Tibial nerve (tissue), 4 donors: ENCODE data around the gene AARSD1. TPM values are rescaled to one million over a fixed set of nuclear protein-coding genes. Genes with fewer than 3 reads are reported as not detected.
A peak's percentile ranks its signal among the peaks of the same experiment; 100 is the strongest.
"Not testable (repeated sequence)": the region's sequence is repeated elsewhere in the genome, so short reads cannot be mapped to it uniquely, and the experiment has no call there.

ENCODE experiments used
- DNase-seq, 2 donors: peaks; one replicate each; pipeline ENCODE4 v3.0.0-alpha.2; 2019; ENCODE audit warnings: low spot score in 2 of 2
- H3K27ac ChIP-seq, 4 donors: fragments of 200-600 bp; sonication (generic) in 3 of 4; one replicate each; pipeline ENCODE4 v1.5.1; 2017 to 2019; ENCODE audit warnings: mild to moderate bottlenecking in 1 of 4
- H3K27me3 ChIP-seq, 2 donors: fragments of 200-600 bp; sonication (generic) in 1 of 2; one replicate each; pipeline versions ENCODE4 v1.5.1 to v1.6.0; 2017 to 2019
- H3K36me3 ChIP-seq, 3 donors: fragments of 200-600 bp; sonication (generic); one replicate each; pipeline ENCODE4 v1.5.1; 2018 to 2019
- H3K4me1 ChIP-seq, 4 donors: fragments of 200-600 bp; sonication (generic) in 3 of 4; one replicate each; pipeline ENCODE4 v1.5.1; 2017 to 2019
- H3K4me3 ChIP-seq, 4 donors: fragments of 200-600 bp; sonication (generic) in 3 of 4; one replicate each; pipeline ENCODE4 v1.5.1; 2017 to 2019; ENCODE audit warnings: mild to moderate bottlenecking in 1 of 4, moderate library complexity in 1 of 4
- H3K9me3 ChIP-seq, 4 donors: fragments of 200-600 bp; sonication (generic) in 3 of 4; one replicate each; pipeline ENCODE4 v1.5.1; 2017 to 2019
- EP300 ChIP-seq, 2 donors: sonication (generic); formaldehyde crosslinking; IDR thresholded peaks; one replicate each; pipeline ENCODE4 v1.6.1; 2017; ENCODE audit warnings: antibody characterized with exemption in 2 of 2, mild to moderate bottlenecking in 1 of 2
- POLR2A ChIP-seq, 2 donors: fragments of 450-650 bp; IDR thresholded peaks; one replicate each; pipeline ENCODE4 v1.6.1; 2017; ENCODE audit warnings: antibody characterized with exemption in 2 of 2, mild to moderate bottlenecking in 2 of 2, moderate library complexity in 2 of 2
- WGBS, 2 donors: methylation state at CpG; one replicate each; pipeline ENCODE4 v1.1.5; 2018; 5-methylcytosine and 5-hydroxymethylcytosine counted together
- total RNA-seq, 4 donors: library from RNA; depleted of rRNA; stranded (reverse); fragments of >200 nt; gene quantifications; one replicate each; pipeline ENCODE4 v1.1.0, GENCODE V29; 2016
- TF ChIP-seq, protein P1 (sequence below), 5 experiments: fragments of 200-600 bp in 3 of 5; fragments of 450-650 bp in 2 of 5; sonication (generic) in 3 of 5; IDR thresholded peaks; one replicate each; pipeline ENCODE4 v1.5.1; 2016 to 2019; ENCODE audit warnings: antibody characterized with exemption in 5 of 5, mild to moderate bottlenecking in 3 of 5, moderate library complexity in 2 of 5

Gene AARSD1
- total RNA-seq, 4 donors from 2014 or later = 26.0 to 42.0 (median 31.3) TPM

DNA sequence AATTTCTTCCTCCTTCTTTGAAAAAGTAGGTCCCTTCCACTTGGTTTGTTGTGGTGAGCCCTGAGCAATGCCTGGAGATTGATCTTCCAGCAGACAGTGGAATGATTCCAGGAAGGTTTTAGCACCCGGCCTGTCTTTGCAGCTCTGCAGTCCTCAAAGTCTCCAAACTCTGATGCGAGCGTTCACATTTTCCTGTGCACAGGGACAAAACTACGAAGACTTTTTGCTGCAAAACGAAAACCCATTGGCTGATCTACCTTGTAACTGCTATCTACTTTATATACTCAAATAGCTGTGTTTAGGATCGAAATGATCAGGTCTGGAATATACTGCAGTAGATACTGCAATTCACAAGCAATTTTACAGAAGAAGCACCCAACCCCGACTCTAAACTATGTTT is 42.0 kb downstream of the AARSD1 start:
- H3K9me3 ChIP-seq = no peaks in the 10 kb centered on the region
- H3K27ac ChIP-seq = peak overlapping the region in 1 of 4 donors; percentile 3
- DNase-seq = no peak
- no peak overlapping the region for H3K4me3 ChIP-seq
- H3K36me3 ChIP-seq = no peaks in the 10 kb centered on the region
- H3K4me1 ChIP-seq = no peaks in the 10 kb centered on the region
- no peak for TF ChIP-seq EP300 (IDR thresholded peaks at IDR 0.05)
- TF ChIP-seq, protein P1, sequence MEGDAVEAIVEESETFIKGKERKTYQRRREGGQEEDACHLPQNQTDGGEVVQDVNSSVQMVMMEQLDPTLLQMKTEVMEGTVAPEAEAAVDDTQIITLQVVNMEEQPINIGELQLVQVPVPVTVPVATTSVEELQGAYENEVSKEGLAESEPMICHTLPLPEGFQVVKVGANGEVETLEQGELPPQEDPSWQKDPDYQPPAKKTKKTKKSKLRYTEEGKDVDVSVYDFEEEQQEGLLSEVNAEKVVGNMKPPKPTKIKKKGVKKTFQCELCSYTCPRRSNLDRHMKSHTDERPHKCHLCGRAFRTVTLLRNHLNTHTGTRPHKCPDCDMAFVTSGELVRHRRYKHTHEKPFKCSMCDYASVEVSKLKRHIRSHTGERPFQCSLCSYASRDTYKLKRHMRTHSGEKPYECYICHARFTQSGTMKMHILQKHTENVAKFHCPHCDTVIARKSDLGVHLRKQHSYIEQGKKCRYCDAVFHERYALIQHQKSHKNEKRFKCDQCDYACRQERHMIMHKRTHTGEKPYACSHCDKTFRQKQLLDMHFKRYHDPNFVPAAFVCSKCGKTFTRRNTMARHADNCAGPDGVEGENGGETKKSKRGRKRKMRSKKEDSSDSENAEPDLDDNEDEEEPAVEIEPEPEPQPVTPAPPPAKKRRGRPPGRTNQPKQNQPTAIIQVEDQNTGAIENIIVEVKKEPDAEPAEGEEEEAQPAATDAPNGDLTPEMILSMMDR (IDR thresholded peaks at IDR 0.05) = no peak
- WGBS, 2 donors = 64 to 68% methylated on average over 7 of the region's 7 CpGs
- no peaks in the 10 kb centered on the region for H3K27me3 ChIP-seq

DNA sequence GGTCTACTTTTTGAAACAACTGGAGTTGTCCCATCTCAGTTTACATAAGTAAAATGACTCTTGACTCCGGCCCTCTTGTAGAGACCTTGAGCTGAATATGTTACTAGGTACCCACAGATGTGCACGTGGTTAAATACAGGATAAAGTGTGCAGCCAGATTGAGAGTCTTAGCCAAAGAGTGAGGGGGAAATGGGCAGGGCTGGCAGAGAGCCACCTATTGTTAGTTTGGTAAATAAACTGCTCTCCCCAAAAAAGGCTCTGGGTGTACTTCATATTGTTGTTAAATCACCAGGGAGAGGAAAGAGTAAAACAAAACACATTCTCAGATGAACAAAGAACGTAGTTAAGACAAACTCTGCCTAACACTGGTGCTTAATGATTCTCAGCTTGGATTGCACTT is 43.3 kb downstream of the AARSD1 start:
- WGBS, 2 donors = 23 to 32% methylated on average over 3 of the region's 3 CpGs
- no peaks in the 10 kb centered on the region for H3K9me3 ChIP-seq
- H3K27ac ChIP-seq = no peak overlapping the region
- H3K27me3 ChIP-seq = no peaks in the 10 kb centered on the region
- peak in 1 of 2 donors; percentile 16 for DNase-seq
- TF ChIP-seq POLR2A (IDR thresholded peaks at IDR 0.05) = no peak
- TF ChIP-seq, protein P1 (IDR thresholded peaks at IDR 0.05) = no peak
- TF ChIP-seq EP300 (IDR thresholded peaks at IDR 0.05) = no peak
- H3K36me3 ChIP-seq = no peaks in the 10 kb centered on the region
- no peaks in the 10 kb centered on the region for H3K4me1 ChIP-seq
- H3K4me3 ChIP-seq = no peak overlapping the region

DNA sequence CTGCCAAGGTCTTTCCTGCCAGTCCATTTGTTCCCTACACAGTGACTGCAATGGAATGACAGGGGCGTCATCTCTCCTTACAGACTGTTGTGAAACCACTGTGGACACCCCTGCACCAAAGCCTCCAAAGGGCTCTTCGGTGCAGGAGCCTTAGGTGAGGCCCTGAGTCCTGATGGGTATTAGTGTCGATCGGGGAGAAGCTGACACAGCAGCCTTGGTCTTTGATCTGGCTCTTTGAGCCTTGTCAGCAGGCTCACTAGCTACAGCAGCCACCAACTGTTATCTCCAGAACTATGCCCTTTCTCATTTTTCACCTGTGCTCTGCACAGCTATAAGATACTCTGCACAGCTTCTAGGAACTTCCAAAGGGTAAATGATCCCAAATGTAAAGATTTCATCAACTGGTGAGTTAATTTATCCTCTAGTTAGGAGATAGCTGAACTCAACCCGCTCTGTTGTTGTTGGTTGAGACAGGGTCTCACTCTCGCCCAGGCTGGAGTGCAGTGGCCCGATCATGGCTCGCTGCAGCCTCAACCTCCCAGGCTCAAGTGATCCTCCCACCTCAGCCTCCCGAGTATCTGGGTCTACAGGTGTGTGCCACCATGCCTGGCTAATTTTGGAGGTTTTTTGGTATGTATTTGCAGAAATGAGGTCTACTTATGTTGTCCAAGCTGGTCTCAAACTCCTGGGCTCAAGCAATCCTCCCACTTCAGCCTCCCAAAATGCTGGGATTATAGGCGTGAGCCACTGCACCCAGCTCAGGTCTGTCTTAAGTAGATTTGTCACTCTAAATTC is 44.0 kb downstream of the AARSD1 start:
- no peak overlapping the region for H3K4me3 ChIP-seq
- no peaks in the 10 kb centered on the region for H3K9me3 ChIP-seq
- WGBS, 2 donors = 68 to 76% methylated on average over 10 of the region's 10 CpGs
- no peaks in the 10 kb centered on the region for H3K4me1 ChIP-seq
- TF ChIP-seq POLR2A (IDR thresholded peaks at IDR 0.05) (no peak), EP300 (IDR thresholded peaks at IDR 0.05) (no peak)
- TF ChIP-seq, protein P1 (IDR thresholded peaks at IDR 0.05) = no peak
- H3K36me3 ChIP-seq = no peaks in the 10 kb centered on the region
- DNase-seq = no peak
- no peak overlapping the region for H3K27ac ChIP-seq
- no peaks in the 10 kb centered on the region for H3K27me3 ChIP-seq

DNA sequence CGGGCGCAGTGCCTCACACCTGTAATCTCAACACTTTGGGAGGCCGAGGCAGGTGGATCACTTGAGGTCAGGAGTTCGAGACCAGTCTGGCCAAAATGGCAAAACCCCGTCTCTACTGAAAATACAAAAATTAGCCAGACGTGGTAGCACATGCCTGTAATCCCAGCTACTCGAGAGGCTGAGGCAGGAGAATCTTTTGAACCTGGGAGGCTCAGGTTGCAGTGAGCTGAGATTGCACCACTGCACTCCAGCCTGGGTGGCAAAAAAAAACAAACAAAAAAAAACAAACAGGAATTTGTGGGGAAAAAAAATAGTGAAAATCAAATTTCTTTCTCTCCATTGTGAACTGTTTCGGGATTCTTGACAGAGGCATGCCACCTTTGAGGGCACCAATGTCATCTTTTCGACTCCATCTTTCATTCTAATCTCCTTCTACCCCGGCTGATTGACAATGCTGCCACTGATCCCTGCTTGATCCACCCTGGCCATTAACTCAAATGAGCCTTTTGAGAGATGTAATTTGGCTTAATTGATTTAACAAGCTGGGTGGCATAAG is 44.7 kb downstream of the AARSD1 start:
- H3K27ac ChIP-seq, H3K4me1 ChIP-seq, H3K9me3 ChIP-seq, H3K4me3 ChIP-seq, H3K27me3 ChIP-seq, DNase-seq, H3K36me3 ChIP-seq: not testable (repeated sequence)
- 61 to 67% methylated on average over 10 of the region's 10 CpGs for WGBS, 2 donors

DNA sequence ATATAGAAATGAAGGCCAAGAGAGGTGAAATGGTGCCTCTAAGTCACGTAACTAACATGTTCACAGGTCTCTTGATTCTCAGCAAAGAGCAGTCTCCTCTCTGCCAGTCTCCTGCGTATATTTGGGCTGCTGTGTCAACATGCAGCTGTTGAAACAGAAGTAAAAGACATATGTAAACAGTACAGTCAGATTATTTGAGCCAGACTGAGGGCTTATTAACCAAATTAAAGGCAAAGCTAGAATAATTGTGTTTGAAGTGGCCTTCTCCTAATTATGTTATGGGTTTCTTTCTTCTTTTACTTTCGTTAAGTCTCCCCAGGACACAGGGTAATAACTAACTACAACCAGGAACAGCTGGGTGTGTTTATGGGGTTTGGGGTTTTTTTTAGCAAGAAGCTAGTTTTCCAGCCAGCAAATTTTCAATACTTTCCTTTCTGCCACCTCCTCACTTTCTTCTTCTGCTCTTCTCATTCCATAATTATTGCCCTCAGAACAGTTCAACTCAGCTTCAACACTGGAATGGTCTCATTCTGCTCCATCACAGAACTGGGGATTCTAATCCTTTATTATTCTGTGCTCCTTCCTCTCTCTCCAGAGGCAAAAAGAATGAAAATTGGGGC is 45.2 kb downstream of the AARSD1 start:
- Histone ChIP-seq H3K36me3 (no peaks in the 10 kb centered on the region), H3K27ac (no peak overlapping the region), H3K9me3 (no peaks in the 10 kb centered on the region), H3K4me1 (no peaks in the 10 kb centered on the region), H3K4me3 (no peak overlapping the region), H3K27me3 (no peaks in the 10 kb centered on the region)
- 43% methylated on average over 3 of the region's 3 CpGs for WGBS, 2 donors
- DNase-seq = no peak
- TF ChIP-seq EP300 (IDR thresholded peaks at IDR 0.05) (no peak), POLR2A (IDR thresholded peaks at IDR 0.05) (no peak)
- TF ChIP-seq, protein P1 (IDR thresholded peaks at IDR 0.05) = no peak
